ENCODE results near the gene WFDC11. TPM values are rescaled to one million over a fixed set of nuclear protein-coding genes. Genes with fewer than 3 reads are reported as not detected.
"Not testable (repeated sequence)": the region's sequence is repeated elsewhere in the genome, so short reads cannot be mapped to it uniquely, and the experiment has no call there.

Gene WFDC11
- total and polyA plus RNA-seq, 11 donors = not detected

DNA sequence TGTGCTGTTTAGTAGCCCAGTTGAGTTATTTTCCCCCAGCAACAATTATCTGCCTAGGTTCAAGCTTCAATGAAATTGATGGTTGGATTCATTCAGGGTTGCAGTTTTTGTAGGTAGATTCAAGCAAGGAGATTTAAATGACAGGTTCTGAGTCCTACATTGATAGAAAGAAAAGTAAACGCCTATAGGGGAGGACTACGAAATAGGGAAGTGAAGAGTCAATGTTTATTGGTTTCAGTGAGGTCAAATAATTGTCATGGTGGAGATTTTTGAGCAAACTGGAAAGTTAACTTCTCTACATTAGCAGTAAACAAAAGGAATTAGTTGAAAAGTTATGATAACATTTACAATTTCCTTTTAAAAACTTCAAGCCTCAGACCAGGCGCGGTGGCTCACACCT lies 31.1 kb upstream of the WFDC11 start:
- intact Hi-C loops (cut with DNase I) = no loop called here
- DNase-seq (no peak), ATAC-seq (no peak)
- no peaks in the 10 kb centered on the region for H3K36me3 ChIP-seq
- no peak overlapping the region for H3K27ac ChIP-seq
- TF ChIP-seq POLR2A (IDR thresholded peaks at IDR 0.05) = no peak
- TF ChIP-seq, protein P1, sequence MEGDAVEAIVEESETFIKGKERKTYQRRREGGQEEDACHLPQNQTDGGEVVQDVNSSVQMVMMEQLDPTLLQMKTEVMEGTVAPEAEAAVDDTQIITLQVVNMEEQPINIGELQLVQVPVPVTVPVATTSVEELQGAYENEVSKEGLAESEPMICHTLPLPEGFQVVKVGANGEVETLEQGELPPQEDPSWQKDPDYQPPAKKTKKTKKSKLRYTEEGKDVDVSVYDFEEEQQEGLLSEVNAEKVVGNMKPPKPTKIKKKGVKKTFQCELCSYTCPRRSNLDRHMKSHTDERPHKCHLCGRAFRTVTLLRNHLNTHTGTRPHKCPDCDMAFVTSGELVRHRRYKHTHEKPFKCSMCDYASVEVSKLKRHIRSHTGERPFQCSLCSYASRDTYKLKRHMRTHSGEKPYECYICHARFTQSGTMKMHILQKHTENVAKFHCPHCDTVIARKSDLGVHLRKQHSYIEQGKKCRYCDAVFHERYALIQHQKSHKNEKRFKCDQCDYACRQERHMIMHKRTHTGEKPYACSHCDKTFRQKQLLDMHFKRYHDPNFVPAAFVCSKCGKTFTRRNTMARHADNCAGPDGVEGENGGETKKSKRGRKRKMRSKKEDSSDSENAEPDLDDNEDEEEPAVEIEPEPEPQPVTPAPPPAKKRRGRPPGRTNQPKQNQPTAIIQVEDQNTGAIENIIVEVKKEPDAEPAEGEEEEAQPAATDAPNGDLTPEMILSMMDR (IDR thresholded peaks at IDR 0.05) = no peak
- no peaks in the 10 kb centered on the region for H3K9me3 ChIP-seq
- no peaks in the 10 kb centered on the region for H3K27me3 ChIP-seq
- no peaks in the 10 kb centered on the region for H3K4me1 ChIP-seq
- H3K4me3 ChIP-seq = no peak overlapping the region
- 68 to 86% (median 78%) methylated on average over 4 of the region's 4 CpGs for WGBS, 4 donors

DNA sequence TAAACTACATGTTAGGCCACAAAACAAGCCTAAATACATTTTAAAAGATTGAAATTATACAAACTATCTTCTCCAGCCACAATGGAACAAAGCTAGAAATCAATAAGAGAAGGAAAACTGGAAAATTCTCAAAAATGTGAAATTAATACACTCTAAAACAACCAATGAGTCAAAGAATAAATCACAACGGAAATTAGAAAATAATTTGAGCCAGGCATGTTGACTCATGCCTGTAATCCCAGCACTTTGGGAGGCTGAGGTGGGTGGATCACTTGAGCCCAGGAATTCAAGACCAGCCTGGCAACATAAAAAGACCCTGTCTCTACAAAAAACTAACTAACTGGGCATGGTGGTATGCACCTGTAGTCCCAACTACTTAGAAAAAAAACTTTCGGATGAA lies 25.5 kb upstream of the WFDC11 start:
- Histone ChIP-seq H3K4me1 (no peaks in the 10 kb centered on the region), H3K4me3 (no peak overlapping the region), H3K9me3 (no peaks in the 10 kb centered on the region), H3K36me3 (no peaks in the 10 kb centered on the region), H3K27ac (no peak overlapping the region), H3K27me3 (peaks cover 0 to 4% (median 0%) of the 10 kb centered on the region in 9 donors)
- DNase-seq = no peak
- no peak for TF ChIP-seq POLR2A (IDR thresholded peaks at IDR 0.05)
- TF ChIP-seq, protein P1 (IDR thresholded peaks at IDR 0.05) = no peak
- intact Hi-C loops (cut with DNase I) = no loop called here
- 86 to 94% (median 90%) methylated on average over 2 of the region's 2 CpGs for WGBS, 4 donors
- no peak for ATAC-seq

- ATAC-seq; H3K4me3 ChIP-seq; H3K36me3 ChIP-seq; H3K4me1 ChIP-seq; H3K9me3 ChIP-seq; H3K27ac ChIP-seq; DNase-seq; intact Hi-C loops (cut with DNase I); H3K27me3 ChIP-seq: not testable (repeated sequence)
- WGBS, 4 donors = 75 to 91% (median 88%) methylated on average over 11 to 12 of the region's 12 CpGs
These were observed 23.3 kb upstream of the WFDC11 start for GRCh38 chr20:45693346-45693745.

DNA sequence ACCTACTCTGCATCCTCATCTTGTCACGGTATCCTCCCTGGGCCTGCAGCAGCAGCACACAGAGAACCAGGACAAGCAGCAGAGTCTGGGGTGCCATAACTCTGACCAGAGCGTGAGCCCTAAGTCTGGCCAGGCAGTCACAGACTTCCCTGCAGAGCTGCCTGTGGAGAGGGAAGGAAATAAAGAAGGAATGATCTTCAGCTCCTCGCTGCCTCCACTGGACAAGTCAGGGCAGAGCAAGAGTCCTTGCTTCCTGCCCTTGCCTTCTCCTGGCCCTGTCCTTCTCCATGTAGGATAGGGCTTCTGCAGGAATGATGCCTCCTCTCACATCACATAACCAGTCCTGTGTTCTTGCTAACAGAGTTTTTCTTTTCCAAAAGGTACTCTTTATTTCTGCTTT lies 15.9 kb upstream of the WFDC11 start:
- no peak for DNase-seq
- Histone ChIP-seq H3K27ac (no peak overlapping the region), H3K9me3 (peaks cover 0 to 2% (median 0%) of the 10 kb centered on the region in 12 donors), H3K36me3 (no peaks in the 10 kb centered on the region), H3K4me3 (no peak overlapping the region), H3K27me3 (no peaks in the 10 kb centered on the region), H3K4me1 (no peaks in the 10 kb centered on the region)
- ATAC-seq = no peak
- intact Hi-C loops (cut with DNase I) = no loop called here
- WGBS, 4 donors = 49 to 71% (median 58%) methylated on average over 3 of the region's 3 CpGs
- TF ChIP-seq POLR2A (IDR thresholded peaks at IDR 0.05) = no peak
- TF ChIP-seq, protein P1 (IDR thresholded peaks at IDR 0.05) = no peak

GRCh38 chr20:45679650-45680049 lies 9.6 kb upstream of the WFDC11 start:
- Histone ChIP-seq H3K36me3 (no peaks in the 10 kb centered on the region), H3K4me1 (no peaks in the 10 kb centered on the region), H3K27me3 (peaks cover 0 to 3% (median 0%) of the 10 kb centered on the region in 9 donors), H3K9me3 (peaks cover 0 to 46% (median 24%) of the 10 kb centered on the region in 12 donors), H3K27ac (no peak overlapping the region), H3K4me3 (no peak overlapping the region)
- ATAC-seq (no peak), DNase-seq (no peak)
- intact Hi-C loops (cut with DNase I) = no loop called here
- TF ChIP-seq, protein P1 (IDR thresholded peaks at IDR 0.05) = no peak
- no peak for TF ChIP-seq POLR2A (IDR thresholded peaks at IDR 0.05)
